ENCODE results near the gene RBMS3. TPM values are rescaled to one million over a fixed set of nuclear protein-coding genes. Genes with fewer than 3 reads are reported as not detected.
A peak's percentile ranks its signal among the peaks of the same experiment; 100 is the strongest.

RBMS3 gene
- total RNA-seq, 2 donors from 2014 or later, result 7.1 to 11.5 TPM

- no peak for ATAC-seq
- intact Hi-C loops (cut with DNase I, micrococcal nuclease), result no loop called here
Observed at GRCh38 chr3:29611252-29611651, 330.4 kb downstream of the RBMS3 start.

GRCh38 chr3:29612536-29612935 lies 331.7 kb downstream of the RBMS3 start:
- intact Hi-C loops (cut with DNase I, micrococcal nuclease), result no loop called here
- DNase-seq (no peak), ATAC-seq (no peak)

More at GRCh38 chr3:29611252-29611651, 330.4 kb downstream of the RBMS3 start:
- no peak for DNase-seq

GRCh38 chr3:29614954-29615353 lies 334.1 kb downstream of the RBMS3 start:
- ATAC-seq (no peak), DNase-seq (no peak)
- intact Hi-C loops (cut with DNase I, micrococcal nuclease), result no loop called here

GRCh38 chr3:29618395-29619282 lies 337.8 kb downstream of the RBMS3 start:
- intact Hi-C loops (cut with DNase I, micrococcal nuclease), result no loop called here
- no peak for DNase-seq
- ATAC-seq, result no peak

GRCh38 chr3:29619676-29620075 lies 338.8 kb downstream of the RBMS3 start:
- intact Hi-C loops (cut with DNase I, micrococcal nuclease), result no loop called here
- no peak for DNase-seq
- no peak for ATAC-seq

- intact Hi-C loops (cut with DNase I, micrococcal nuclease), result no loop called here
- ATAC-seq, result no peak
- no peak for DNase-seq
Observed at GRCh38 chr3:29627136-29628117, 346.6 kb downstream of the RBMS3 start.

- intact Hi-C loops (cut with DNase I, micrococcal nuclease), result no loop called here
- no peak for DNase-seq
- ATAC-seq, result no peak
Observed at GRCh38 chr3:29628795-29629194, 347.9 kb downstream of the RBMS3 start.

GRCh38 chr3:29635888-29636287 lies 355.0 kb downstream of the RBMS3 start:
- DNase-seq (no peak), ATAC-seq (no peak)
- intact Hi-C loops (cut with DNase I, micrococcal nuclease), result no loop called here

GRCh38 chr3:29637068-29637467 lies 356.2 kb downstream of the RBMS3 start:
- ATAC-seq (no peak), DNase-seq (no peak)
- intact Hi-C loops (cut with DNase I, micrococcal nuclease), result no loop called here

GRCh38 chr3:29639578-29640290 lies 358.9 kb downstream of the RBMS3 start:
- intact Hi-C loops (cut with DNase I, micrococcal nuclease), result no loop called here
- no peak for DNase-seq
- ATAC-seq, result no peak

GRCh38 chr3:29642393-29643033 lies 361.6 kb downstream of the RBMS3 start:
- ATAC-seq, result peak; percentile 99
- intact Hi-C loops (cut with DNase I, micrococcal nuclease), result no loop called here

GRCh38 chr3:29643034-29643425 lies 362.2 kb downstream of the RBMS3 start:
- intact Hi-C loops (cut with DNase I, micrococcal nuclease), result no loop called here
- DNase-seq, result no peak
- ATAC-seq, result no peak

More at GRCh38 chr3:29642393-29643033, 361.6 kb downstream of the RBMS3 start:
- DNase-seq, result peak; percentile 4 to 39

- intact Hi-C loops (cut with DNase I, micrococcal nuclease), result no loop called here
- ATAC-seq, result no peak
- DNase-seq, result no peak
Observed at GRCh38 chr3:29644261-29644660, 363.4 kb downstream of the RBMS3 start.

GRCh38 chr3:29644956-29645636 lies 364.2 kb downstream of the RBMS3 start:
- intact Hi-C loops (cut with DNase I, micrococcal nuclease), result no loop called here
- ATAC-seq, result no peak
- no peak for DNase-seq

GRCh38 chr3:29646043-29646442 lies 365.2 kb downstream of the RBMS3 start:
- ATAC-seq, result no peak
- DNase-seq, result no peak
- intact Hi-C loops (cut with DNase I, micrococcal nuclease), result no loop called here

GRCh38 chr3:29649815-29650547 lies 369.1 kb downstream of the RBMS3 start:
- peak in 1 of 2 donors; percentile 27 for DNase-seq
- no peak for ATAC-seq
- intact Hi-C loops (cut with DNase I, micrococcal nuclease), result no loop called here

- ATAC-seq (no peak), DNase-seq (no peak)
- intact Hi-C loops (cut with DNase I, micrococcal nuclease), result no loop called here
Observed at GRCh38 chr3:29653680-29654079, 372.8 kb downstream of the RBMS3 start.
